Naive thymus-derived CD4-positive, alpha-beta T cell (primary cell): Measurements from ENCODE around the gene SALL3. TPM values are rescaled to one million over a fixed set of nuclear protein-coding genes. Genes with fewer than 3 reads are reported as not detected.

Experiments used
- ATAC-seq: fragments of 150-1000 bp; cut with Tn5 transposase; 2 replicates; pipeline ENCODE4 v1.10.0; 2021; ENCODE audit warnings: mild to moderate bottlenecking, moderate library complexity
- CTCF ChIA-PET: fragments of 350-600 bp; sonication (Branson Sonifier 250); formaldehyde crosslinking; loops from one replicate; lab custom pipeline; 2021; ENCODE audit warnings: antibody characterized with exemption; lab: Charles Lee
- POLR2A ChIA-PET: fragments of 350-600 bp; sonication (Branson Sonifier 250); formaldehyde crosslinking; loops from one replicate; lab custom pipeline; 2021; ENCODE audit warnings: antibody characterized with exemption, inconsistent platforms; lab: Charles Lee
- DNase-seq, 9 donors: peaks; one replicate each; pipeline versions ENCODE4 v3.0.0 to v3.0.0-alpha.2; 2020 to 2022; ENCODE audit warnings: mixed read lengths in 1 of 9
- H3K27ac ChIP-seq: one replicate; pipeline ENCODE4 v1.7.0; 2013; ENCODE audit warnings: mild to moderate bottlenecking, low read depth, low read length, moderate library complexity
- H3K27me3 ChIP-seq, 2 donors: one replicate each; pipeline ENCODE4 v1.7.0; 2013; ENCODE audit warnings: low read length in 2 of 2, mild to moderate bottlenecking in 2 of 2, moderate library complexity in 2 of 2; ENCODE audit not compliant: control insufficient read depth in 2 of 2, insufficient read depth in 2 of 2
- H3K36me3 ChIP-seq, 3 experiments: 1 replicate in 2 of 3; 2 replicates in 1 of 3; pipeline ENCODE4 v1.7.0; 2013; ENCODE audit warnings: low read length in 3 of 3, mild to moderate bottlenecking in 3 of 3, moderate library complexity in 1 of 3; ENCODE audit not compliant: insufficient read depth in 3 of 3, control insufficient read depth in 2 of 3
- H3K4me1 ChIP-seq, 2 donors: one replicate each; pipeline ENCODE4 v1.7.0; 2013; ENCODE audit warnings: low read length in 2 of 2, mild to moderate bottlenecking in 2 of 2, moderate library complexity in 1 of 2; ENCODE audit not compliant: control insufficient read depth in 2 of 2, insufficient read depth in 2 of 2
- H3K4me3 ChIP-seq: 2 replicates; pipeline ENCODE4 v1.7.0; 2013; ENCODE audit warnings: mild to moderate bottlenecking, low read length
- H3K9me3 ChIP-seq, 3 experiments: 1 replicate in 2 of 3; 2 replicates in 1 of 3; pipeline ENCODE4 v1.7.0; 2013; ENCODE audit warnings: low read length in 3 of 3; ENCODE audit not compliant: control insufficient read depth in 2 of 3
- H3K27ac Mint-ChIP-seq, 9 donors: one replicate each; pipeline ENCODE4 v1.8.0; 2020 to 2022; ENCODE audit warnings: mixed read lengths in 9 of 9, mild to moderate bottlenecking in 8 of 9, moderate library complexity in 5 of 9, inconsistent platforms in 2 of 9
- H3K27me3 Mint-ChIP-seq, 5 donors: one replicate each; pipeline ENCODE4 v1.8.0; 2021 to 2022; ENCODE audit warnings: mixed read lengths in 5 of 5, mild to moderate bottlenecking in 1 of 5
- H3K36me3 Mint-ChIP-seq, 5 donors: one replicate each; pipeline ENCODE4 v1.8.0; 2020 to 2022; ENCODE audit warnings: mixed read lengths in 5 of 5, mild to moderate bottlenecking in 3 of 5, inconsistent platforms in 1 of 5
- H3K4me1 Mint-ChIP-seq, 7 donors: one replicate each; pipeline ENCODE4 v1.8.0; 2020 to 2022; ENCODE audit warnings: mixed read lengths in 7 of 7, mild to moderate bottlenecking in 3 of 7, inconsistent platforms in 1 of 7
- H3K4me3 Mint-ChIP-seq, 10 donors: one replicate each; pipeline ENCODE4 v1.8.0; 2020 to 2022; ENCODE audit warnings: mild to moderate bottlenecking in 10 of 10, mixed read lengths in 10 of 10, moderate library complexity in 6 of 10, inconsistent platforms in 2 of 10
- H3K9me3 Mint-ChIP-seq, 11 donors: one replicate each; pipeline ENCODE4 v1.8.0; 2020 to 2022; ENCODE audit warnings: mixed read lengths in 11 of 11, mild to moderate bottlenecking in 4 of 11, inconsistent platforms in 1 of 11, moderate library complexity in 1 of 11
- intact Hi-C, 2 donors: fragments of 100-400 bp; cut with micrococcal nuclease; formaldehyde crosslinking; loops; one replicate each; pipeline ENCODE4 v1.15.1; 2023
- polyA plus RNA-seq, 2 donors: library from polyadenylated mRNA; unstranded; fragments of 300-500 nt; fragmentation: Illumina TruSeq; gene quantifications; one replicate each; pipeline ENCODE4 v1.2.3, GENCODE V29; 2021
- total RNA-seq, 6 experiments: library from RNA in 5 of 6; stranded (reverse) in 5 of 6; gene quantifications; 1 replicate in 5 of 6; 2 replicates in 1 of 6; pipeline ENCODE4 v1.2.3 and lab custom pipeline; 2021 to 2026

The SALL3 gene
- total and polyA plus RNA-seq, 7 experiments from 2014 or later = not detected

GRCh38 chr18:79026491-79026890, 46.9 kb downstream of the SALL3 start:
- POLR2A ChIA-PET = no interaction called here
- Histone ChIP-seq H3K27me3 (no peaks in the 10 kb centered on the region), H3K4me3 (no peak overlapping the region), H3K27ac (no peak overlapping the region), H3K36me3 (no peaks in the 10 kb centered on the region), H3K4me1 (no peaks in the 10 kb centered on the region), H3K9me3 (peaks cover 0 to 14% (median 0%) of the 10 kb centered on the region in 3 experiments)
- Mint-ChIP-seq H3K4me1 (no peaks in the 10 kb centered on the region), H3K9me3 (peaks cover 0 to 62% (median 22%) of the 10 kb centered on the region in 11 donors), H3K36me3 (peaks cover 0 to 16% (median 4%) of the 10 kb centered on the region in 5 donors), H3K27ac (no peak overlapping the region), H3K4me3 (no peak overlapping the region), H3K27me3 (peaks cover 0 to 16% (median 13%) of the 10 kb centered on the region in 5 donors)
- DNase-seq (no peak), ATAC-seq (no peak)
- CTCF ChIA-PET = no interaction called here
- intact Hi-C loops = no loop called here

GRCh38 chr18:79030680-79031079, 51.1 kb downstream of the SALL3 start:
- Histone ChIP-seq H3K27ac (no peak overlapping the region), H3K4me3 (no peak overlapping the region), H3K4me1 (no peaks in the 10 kb centered on the region), H3K9me3 (peaks cover 0 to 14% (median 0%) of the 10 kb centered on the region in 3 experiments), H3K36me3 (no peaks in the 10 kb centered on the region), H3K27me3 (no peaks in the 10 kb centered on the region)
- no peaks in the 10 kb centered on the region for H3K4me1 Mint-ChIP-seq
- DNase-seq = no peak
- no peak overlapping the region for H3K27ac Mint-ChIP-seq
- H3K27me3 Mint-ChIP-seq = peaks cover 0 to 22% (median 14%) of the 10 kb centered on the region in 5 donors
- no peak for ATAC-seq
- intact Hi-C loops = no loop called here
- CTCF ChIA-PET = no interaction called here
- H3K4me3 Mint-ChIP-seq = no peak overlapping the region
- POLR2A ChIA-PET = no interaction called here
- H3K9me3 Mint-ChIP-seq = peaks cover 0 to 55% (median 19%) of the 10 kb centered on the region in 11 donors
- H3K36me3 Mint-ChIP-seq = peaks cover 0 to 21% (median 4%) of the 10 kb centered on the region in 5 donors

- CTCF ChIA-PET = no interaction called here
- Mint-ChIP-seq H3K27me3 (peaks cover 0 to 20% (median 14%) of the 10 kb centered on the region in 5 donors), H3K36me3 (peaks cover 0 to 7% (median 0%) of the 10 kb centered on the region in 5 donors), H3K27ac (no peak overlapping the region), H3K4me1 (peaks cover 0 to 3% (median 0%) of the 10 kb centered on the region in 7 donors), H3K4me3 (no peak overlapping the region), H3K9me3 (peaks cover 0 to 28% (median 0%) of the 10 kb centered on the region in 11 donors)
- Histone ChIP-seq H3K27me3 (no peaks in the 10 kb centered on the region), H3K36me3 (no peaks in the 10 kb centered on the region), H3K4me1 (no peaks in the 10 kb centered on the region), H3K9me3 (no peaks in the 10 kb centered on the region), H3K27ac (no peak overlapping the region), H3K4me3 (no peak overlapping the region)
- DNase-seq (no peak), ATAC-seq (no peak)
- intact Hi-C loops = no loop called here
- POLR2A ChIA-PET = no interaction called here
These were observed 62.7 kb downstream of the SALL3 start for GRCh38 chr18:79042276-79042675.

GRCh38 chr18:79043288-79043687, 63.7 kb downstream of the SALL3 start:
- H3K9me3 ChIP-seq = no peaks in the 10 kb centered on the region
- DNase-seq (no peak), ATAC-seq (no peak)
- H3K4me1 ChIP-seq = no peaks in the 10 kb centered on the region
- intact Hi-C loops = no loop called here
- H3K27ac Mint-ChIP-seq = no peak overlapping the region
- H3K36me3 ChIP-seq = no peaks in the 10 kb centered on the region
- H3K4me1 Mint-ChIP-seq = peaks cover 0 to 5% (median 0%) of the 10 kb centered on the region in 7 donors
- peaks cover 0 to 7% (median 0%) of the 10 kb centered on the region in 5 donors for H3K36me3 Mint-ChIP-seq
- no peak overlapping the region for H3K4me3 ChIP-seq
- no peaks in the 10 kb centered on the region for H3K27me3 ChIP-seq
- peaks cover 0 to 20% (median 14%) of the 10 kb centered on the region in 5 donors for H3K27me3 Mint-ChIP-seq
- peaks cover 0 to 22% (median 0%) of the 10 kb centered on the region in 11 donors for H3K9me3 Mint-ChIP-seq
- H3K27ac ChIP-seq = no peak overlapping the region
- ChIA-PET POLR2A (no interaction called here), CTCF (interaction anchor here (0.6 kb wide), 1 partner anchor 120 kb away, joined by 4 read pairs; no protein-coding TSS in a partner anchor)
- H3K4me3 Mint-ChIP-seq = no peak overlapping the region

GRCh38 chr18:79046522-79046921, 66.9 kb downstream of the SALL3 start:
- H3K27ac Mint-ChIP-seq = peak overlapping the region in 1 of 9 donors; percentile 49
- no peak overlapping the region for H3K27ac ChIP-seq
- peaks cover 0 to 5% (median 4%) of the 10 kb centered on the region in 5 donors for H3K27me3 Mint-ChIP-seq
- H3K4me1 Mint-ChIP-seq = peaks cover 0 to 3% (median 0%) of the 10 kb centered on the region in 7 donors
- intact Hi-C loops = no loop called here
- no peaks in the 10 kb centered on the region for H3K36me3 ChIP-seq
- ChIA-PET POLR2A (no interaction called here), CTCF (no interaction called here)
- H3K9me3 Mint-ChIP-seq = peaks cover 0 to 2% (median 0%) of the 10 kb centered on the region in 11 donors
- ATAC-seq (no peak), DNase-seq (no peak)
- H3K4me1 ChIP-seq = no peaks in the 10 kb centered on the region
- no peak overlapping the region for H3K4me3 Mint-ChIP-seq
- no peak overlapping the region for H3K4me3 ChIP-seq
- H3K36me3 Mint-ChIP-seq = no peaks in the 10 kb centered on the region
- H3K27me3 ChIP-seq = no peaks in the 10 kb centered on the region
- no peaks in the 10 kb centered on the region for H3K9me3 ChIP-seq

GRCh38 chr18:79047556-79048244, 68.1 kb downstream of the SALL3 start:
- POLR2A ChIA-PET = no interaction called here
- H3K4me1 Mint-ChIP-seq = peaks cover 0 to 3% (median 0%) of the 10 kb centered on the region in 7 donors
- peaks cover 0 to 2% (median 0%) of the 10 kb centered on the region in 11 donors for H3K9me3 Mint-ChIP-seq
- H3K27ac Mint-ChIP-seq = no peak overlapping the region
- intact Hi-C loops = no loop called here
- Histone ChIP-seq H3K36me3 (no peaks in the 10 kb centered on the region), H3K4me1 (no peaks in the 10 kb centered on the region), H3K27ac (no peak overlapping the region), H3K27me3 (no peaks in the 10 kb centered on the region), H3K9me3 (no peaks in the 10 kb centered on the region), H3K4me3 (no peak overlapping the region)
- no peaks in the 10 kb centered on the region for H3K36me3 Mint-ChIP-seq
- peaks cover 2 to 8% (median 5%) of the 10 kb centered on the region in 5 donors for H3K27me3 Mint-ChIP-seq
- no peak overlapping the region for H3K4me3 Mint-ChIP-seq
- ATAC-seq (no peak), DNase-seq (no peak)
- CTCF ChIA-PET = no interaction called here

GRCh38 chr18:79048245-79048632, 68.6 kb downstream of the SALL3 start:
- CTCF ChIA-PET = no interaction called here
- POLR2A ChIA-PET = no interaction called here
- intact Hi-C loops = no loop called here
- Histone ChIP-seq H3K27ac (no peak overlapping the region), H3K4me1 (no peaks in the 10 kb centered on the region), H3K36me3 (no peaks in the 10 kb centered on the region), H3K4me3 (no peak overlapping the region), H3K27me3 (no peaks in the 10 kb centered on the region), H3K9me3 (no peaks in the 10 kb centered on the region)
- H3K27me3 Mint-ChIP-seq = peaks cover 0 to 8% (median 5%) of the 10 kb centered on the region in 5 donors
- no peak for DNase-seq
- no peaks in the 10 kb centered on the region for H3K36me3 Mint-ChIP-seq
- no peak overlapping the region for H3K27ac Mint-ChIP-seq
- H3K9me3 Mint-ChIP-seq = peaks cover 0 to 2% (median 0%) of the 10 kb centered on the region in 11 donors
- ATAC-seq = no peak
- peaks cover 0 to 3% (median 0%) of the 10 kb centered on the region in 7 donors for H3K4me1 Mint-ChIP-seq
- H3K4me3 Mint-ChIP-seq = no peak overlapping the region
